ENCODE measurements around the gene FKRP.

The FKRP gene

DNA sequence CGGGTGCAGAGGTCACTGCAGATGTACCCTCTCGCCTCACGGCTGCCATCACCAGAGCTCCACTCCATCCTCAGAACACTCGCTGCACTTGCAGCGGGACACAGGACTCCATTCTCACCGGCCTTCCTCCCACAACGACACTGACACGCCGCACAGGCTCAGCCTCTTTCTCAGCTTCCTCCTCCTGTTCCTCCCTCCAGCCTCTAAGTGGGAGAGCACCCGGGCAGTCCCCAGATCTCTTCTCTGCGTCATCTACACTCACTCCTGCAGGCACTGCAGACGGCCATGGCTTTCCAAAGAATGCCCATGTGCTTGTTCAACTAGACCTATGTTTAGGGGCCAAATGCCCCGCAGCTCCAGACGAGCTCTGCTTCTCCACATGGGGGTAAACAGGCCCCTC is 14.3 kb upstream of the FKRP start:
- peak in 10 of 58 donors; percentile 10 to 48 (median 28) for DNase-seq

DNA sequence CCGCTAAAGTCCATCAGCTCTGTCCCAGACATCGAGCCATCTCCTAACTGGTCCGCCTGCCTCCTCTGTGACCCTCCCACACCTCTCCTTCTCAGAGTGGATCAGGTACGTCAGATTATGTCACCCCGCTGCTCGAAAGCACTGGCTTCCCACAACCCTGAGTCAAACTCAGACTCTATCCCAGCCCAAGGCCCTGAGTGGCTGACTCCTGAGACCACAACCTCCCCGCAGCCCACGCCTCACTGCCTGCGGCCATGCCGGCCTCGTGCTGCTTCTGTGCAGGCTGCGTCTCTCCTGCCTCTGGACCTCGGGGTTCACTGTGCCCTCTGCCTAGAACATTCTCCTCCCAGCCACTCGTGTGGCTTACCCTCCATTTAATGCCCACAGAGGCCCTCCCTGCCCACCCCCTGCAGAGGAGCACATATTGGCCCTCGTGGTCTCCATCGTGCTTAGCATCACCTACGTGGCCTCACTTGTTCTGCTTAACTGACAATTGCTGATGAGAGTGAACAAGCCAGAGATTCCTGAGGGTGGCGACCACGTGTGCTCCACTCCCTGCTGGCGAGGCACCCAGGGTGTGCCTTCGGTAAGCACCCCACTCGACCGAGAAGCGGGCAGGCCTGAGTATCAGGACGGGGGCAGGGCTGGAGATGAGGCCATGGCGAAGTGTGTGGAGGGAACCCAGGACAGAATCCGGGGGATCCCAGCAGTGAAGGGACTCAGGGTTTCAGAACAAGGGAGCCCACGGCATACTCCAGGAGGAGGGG is 13.5 kb upstream of the FKRP start:
- DNase-seq, result no peak

DNA sequence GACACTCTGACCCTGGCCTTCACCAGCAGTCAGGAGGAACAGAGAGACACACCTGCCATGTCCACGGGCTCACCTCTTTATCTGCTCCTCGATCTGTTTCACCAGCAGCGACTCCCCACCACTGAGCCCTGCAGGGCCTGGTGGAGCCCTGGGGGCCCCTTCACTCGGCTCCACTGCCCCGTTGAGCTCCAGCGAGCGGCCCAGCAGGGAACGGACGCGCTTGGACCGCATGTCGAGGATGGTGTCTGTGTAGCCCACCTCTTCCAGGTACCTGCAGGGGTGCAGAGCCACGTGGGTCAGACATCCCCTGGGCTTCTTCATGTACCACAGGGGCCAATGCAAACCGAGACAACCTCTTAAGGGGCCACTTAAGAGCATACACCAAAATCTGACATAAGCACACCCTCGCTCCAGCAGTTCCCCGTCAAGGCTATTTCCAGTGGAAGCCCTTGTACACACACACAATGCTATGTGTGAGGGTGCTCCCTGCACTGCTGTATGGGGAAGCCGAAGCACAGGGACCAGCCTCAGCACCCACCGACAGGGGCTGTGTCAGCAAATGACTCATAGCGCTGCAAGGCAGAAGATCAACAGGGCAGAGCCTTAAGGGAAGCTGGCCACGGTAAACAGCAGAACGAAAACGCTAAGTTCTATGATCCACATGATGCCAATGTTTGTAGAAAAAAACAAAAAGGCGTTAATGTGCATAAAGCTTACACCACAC is 12.7 kb upstream of the FKRP start:
- DNase-seq, result peak in 5 of 58 donors; percentile 16 to 31 (median 22)

DNA sequence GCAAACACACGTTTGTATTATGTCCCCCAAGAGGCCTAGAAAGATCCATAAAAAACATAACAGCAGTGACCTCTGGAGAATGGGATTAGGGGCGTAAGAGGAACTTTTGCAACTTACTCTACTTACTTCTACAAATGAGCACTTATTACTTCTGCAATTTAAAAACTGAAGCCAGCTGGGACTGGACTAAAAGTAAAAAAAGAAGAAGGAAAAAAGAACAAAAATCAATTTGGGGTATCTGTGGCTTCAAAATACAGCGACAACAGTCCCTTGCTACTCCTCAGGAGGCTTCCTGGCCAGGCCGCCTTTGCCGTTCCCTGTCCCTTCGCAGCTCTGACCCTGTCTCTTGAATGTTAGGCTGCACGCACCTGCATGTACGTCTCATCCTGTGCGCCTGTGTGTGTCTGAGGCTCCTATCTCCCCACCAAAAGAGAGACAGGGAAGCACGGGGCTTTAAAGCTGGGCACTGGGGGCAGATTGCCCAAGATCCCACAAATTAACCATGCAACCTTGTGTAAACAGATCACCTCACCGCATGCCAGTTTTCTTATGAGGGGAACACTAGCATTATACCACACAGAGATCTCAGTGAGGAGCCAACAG is 12.1 kb upstream of the FKRP start:
- DNase-seq, result no peak

DNA sequence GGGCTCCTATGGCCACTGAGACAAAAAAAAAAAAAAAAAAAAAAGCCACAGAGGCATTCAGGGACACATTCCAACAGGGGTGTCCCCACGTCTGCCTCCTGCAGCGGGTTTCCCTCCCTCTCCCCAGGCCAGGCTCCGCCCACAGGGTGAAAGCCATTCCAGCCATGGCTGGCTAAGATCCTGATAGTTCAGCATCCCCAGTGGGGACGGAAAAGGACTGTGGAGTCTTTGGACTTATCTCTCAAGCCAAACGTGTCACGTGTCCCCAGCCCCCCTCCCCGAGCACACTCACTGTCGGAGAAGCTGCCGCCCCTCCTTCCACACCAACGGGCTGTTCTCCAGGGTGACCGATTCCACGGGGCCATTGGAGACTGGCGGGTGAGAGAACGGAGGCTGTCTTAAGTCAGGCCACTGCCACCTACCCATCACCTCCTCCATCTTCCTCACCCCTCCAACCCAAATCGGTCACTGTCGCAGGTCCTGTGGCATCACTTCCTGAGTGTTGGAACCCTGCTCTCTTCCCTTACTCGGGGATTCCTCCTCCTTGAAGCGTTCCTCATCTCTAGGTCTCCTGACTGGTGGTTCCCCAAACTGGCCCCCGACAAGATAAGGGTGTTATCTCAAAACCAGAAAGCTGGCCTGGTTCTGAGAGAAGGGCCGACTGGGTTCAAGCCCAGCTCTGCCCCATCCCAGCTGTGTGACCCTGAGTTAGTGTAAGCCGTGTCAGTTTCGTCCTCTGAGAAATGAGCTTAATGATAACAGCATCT is 9.1 kb upstream of the FKRP start:
- DNase-seq, result peak in 1 of 58 donors; percentile 46

DNA sequence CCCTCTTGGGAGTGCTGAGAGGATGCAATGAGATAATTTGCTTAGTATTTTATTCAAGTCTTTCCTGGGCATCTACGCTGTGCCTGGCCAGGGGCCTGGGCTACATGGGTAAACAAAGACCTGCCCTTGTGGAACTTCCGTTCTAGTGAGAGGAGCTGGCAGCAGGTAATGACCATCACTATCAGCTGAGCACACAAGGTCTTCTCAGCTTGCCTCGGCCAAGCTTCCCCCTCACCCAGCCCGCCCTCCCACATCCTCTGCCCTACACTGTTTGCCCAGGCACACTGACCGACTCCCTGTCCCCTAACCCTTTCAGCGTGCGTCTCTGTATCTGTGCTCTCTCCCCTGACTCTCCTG is 8.6 kb upstream of the FKRP start:
- DNase-seq, result no peak

DNA sequence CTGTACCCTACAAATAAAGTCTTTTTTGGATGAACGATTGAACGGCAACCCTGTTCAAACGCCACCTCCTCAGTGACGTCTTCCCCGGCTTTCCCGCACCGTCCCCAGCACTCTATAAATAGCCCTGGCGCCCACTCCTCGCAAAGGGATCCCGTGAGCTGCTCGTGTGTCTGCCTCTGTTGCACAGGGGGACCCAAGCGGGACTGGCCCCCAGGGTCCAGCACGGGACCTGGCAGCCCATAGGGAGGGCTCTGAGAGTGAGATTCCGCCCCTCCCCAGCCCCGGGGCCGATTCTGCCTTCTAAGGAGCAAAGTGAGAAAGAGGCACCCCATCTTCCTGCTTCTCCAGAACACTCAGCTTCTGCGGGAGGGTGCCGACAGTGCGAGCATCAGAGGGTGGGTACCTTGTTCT is 8.1 kb upstream of the FKRP start:
- DNase-seq, result peak in 3 of 58 donors; percentile 33 to 57 (median 42)

DNA sequence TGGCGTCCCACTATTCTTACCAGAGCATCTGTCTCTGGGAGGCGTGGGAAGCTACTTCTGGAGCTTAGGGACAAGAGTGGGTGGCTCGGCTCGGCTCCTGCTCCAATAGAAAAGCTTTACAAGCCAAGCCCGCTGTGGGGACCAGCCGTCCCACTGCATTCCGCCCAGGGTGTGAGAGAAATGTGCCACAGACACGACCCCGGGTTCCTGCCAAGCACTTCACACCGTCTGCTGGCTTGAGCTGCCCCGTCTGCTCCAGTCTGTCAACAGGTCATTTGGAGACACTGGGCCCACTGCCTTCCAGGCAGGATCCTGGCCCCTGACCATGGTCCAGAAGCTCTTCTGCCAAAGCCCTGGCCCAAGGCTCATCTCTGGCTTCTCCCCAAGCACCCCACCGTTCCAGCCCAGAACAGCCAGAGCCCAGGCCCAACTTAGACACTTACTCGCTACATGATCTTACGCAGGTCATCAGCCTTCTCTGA is 6.5 kb upstream of the FKRP start:
- peak in 42 of 58 donors; percentile 20 to 88 (median 54) for DNase-seq

DNA sequence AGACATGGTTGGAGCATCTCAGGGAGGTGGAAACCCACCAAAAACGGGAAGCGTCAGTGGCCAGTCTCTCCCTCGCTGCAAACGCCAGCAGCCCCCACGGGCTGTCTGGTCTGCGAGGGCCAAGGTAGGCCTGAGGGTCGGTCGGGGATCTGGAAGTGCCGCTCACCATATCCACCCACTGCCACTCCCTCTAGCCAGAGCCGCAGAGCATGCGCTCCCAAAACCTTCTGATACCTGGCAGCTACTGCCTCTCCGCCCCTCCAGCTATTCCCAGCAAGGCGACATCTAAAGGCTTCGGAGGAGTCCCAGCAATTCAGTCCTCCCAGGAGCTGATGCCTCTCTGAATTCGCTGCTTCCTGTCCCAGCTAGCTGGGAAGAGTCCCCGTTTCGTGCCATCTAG is 4.4 kb upstream of the FKRP start:
- DNase-seq, result peak in 6 of 58 donors; percentile 14 to 50 (median 30)

DNA sequence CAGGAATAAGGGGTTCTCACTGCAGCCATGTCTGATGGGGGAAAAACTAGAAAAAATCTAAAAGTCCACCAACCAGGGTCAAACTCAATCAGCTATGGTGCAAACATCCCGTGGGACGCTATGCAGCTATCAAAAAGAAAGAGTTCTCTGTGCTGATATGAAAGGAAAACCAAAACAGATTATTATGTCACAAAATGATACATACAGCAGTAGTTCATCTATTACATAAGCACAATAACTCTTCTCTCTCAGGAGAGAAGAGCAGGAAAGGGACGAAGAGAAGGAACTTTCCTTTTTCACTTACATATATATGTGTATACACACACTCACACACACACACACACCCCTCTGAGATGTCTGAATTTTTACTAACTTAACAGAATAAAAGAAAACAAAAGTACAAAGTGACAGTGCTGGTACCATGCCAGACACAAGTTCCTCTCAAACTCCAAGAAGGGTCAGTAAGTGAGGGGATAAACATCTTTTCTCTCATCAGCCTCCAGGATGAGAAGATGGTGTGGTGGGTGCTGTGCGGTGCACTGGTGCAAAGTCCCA is 2.9 kb upstream of the FKRP start:
- DNase-seq, result no peak

DNA sequence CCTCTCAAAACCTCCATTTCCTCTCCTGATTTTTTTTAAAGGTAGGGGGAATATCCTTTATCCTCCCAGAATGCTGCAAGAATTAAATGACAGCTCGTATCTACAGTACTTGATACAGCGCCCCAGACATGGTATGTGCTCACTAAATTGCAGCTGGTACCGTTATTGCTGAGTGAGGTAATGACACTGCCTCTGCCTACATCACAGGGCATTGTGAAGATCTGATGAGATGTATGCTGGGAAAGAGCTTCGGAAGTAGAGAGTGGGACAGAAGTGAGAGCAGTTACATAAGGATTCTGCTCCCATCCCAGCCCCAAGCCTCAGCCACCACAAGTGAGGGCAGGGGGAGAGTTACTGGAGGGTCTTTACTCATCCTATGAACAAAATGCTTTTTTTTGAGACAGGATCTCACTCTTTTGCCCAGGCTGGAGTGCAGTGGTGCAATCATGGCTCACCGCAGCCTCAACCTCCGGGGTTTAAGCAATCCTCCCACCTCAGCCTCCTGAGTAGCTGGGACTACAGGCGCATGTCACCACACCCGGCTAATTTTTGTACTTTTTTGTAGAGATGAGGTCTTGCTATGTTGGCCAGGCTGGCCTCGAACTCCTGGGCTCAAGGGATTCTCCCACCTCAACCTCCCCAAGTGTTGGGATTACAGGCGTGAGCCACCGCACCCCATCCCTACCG is 1.7 kb upstream of the FKRP start:
- DNase-seq, result peak in 3 of 58 donors; percentile 4 to 53 (median 15)

DNA sequence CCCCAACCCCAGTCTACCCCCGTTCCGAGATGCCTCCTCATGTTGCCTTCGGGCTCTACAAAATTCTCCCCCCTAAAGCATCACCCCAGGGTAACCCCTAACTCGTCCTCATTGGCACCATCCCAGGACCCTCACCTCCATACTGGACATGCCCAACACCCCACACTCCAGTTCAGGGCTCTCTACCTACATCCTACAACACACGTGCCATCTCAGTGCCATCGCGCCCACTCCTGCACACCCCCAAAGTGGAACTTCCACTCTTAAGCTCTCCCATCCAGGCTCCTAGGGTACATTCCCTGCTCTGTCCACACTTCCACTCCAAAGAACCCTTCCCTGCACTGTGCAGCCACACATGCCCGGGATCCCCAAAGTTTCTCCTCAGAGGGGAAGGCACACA is 827 bp upstream of the FKRP start:
- DNase-seq, result no peak

DNA sequence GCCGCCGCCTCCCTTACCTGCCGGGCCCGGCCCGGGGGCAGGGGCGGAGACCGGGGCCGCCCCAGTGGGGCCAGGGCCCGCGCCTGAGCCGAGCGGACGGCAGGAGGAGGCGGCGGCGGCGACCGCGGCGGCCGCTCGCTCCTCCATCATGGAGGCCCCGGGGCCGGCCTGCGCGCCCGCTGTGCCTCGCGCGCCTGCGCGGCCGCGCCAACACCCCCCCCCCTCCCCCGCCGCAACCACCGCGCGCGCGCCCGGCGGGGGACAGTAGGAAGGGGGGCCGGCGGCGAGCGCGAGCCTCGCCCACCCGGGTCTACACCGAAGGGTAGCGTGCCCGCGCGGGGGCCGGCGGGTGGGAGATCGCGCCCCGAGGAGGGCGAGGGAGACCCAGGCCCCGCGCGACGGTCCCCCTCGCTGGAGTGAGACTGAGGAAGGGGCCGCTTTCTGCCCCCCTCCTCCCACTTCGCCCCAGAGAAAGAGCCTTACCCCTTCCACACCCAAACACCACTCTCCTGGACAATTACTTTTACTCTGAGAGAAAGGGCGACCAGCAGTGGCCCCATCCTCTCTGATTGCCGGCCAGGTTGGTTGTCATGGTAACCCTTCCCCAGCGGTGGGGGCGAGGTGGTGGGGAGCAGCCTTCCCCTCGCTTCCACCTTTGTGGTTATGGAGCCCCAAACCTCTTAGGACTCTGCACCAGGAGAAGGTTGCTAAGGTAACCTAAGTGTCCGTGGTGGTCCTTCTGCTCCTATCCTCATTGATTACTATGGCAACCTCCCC is 612 bp downstream of the FKRP start, which contains the start of gene STRN4:
STRN4 (minus strand) TSS at position 170 of the 777 bp plus-strand sequence; CDS start at position 150, 20 bp downstream.
- peak in 36 of 58 donors; percentile 20 to 63 (median 42) for DNase-seq

DNA sequence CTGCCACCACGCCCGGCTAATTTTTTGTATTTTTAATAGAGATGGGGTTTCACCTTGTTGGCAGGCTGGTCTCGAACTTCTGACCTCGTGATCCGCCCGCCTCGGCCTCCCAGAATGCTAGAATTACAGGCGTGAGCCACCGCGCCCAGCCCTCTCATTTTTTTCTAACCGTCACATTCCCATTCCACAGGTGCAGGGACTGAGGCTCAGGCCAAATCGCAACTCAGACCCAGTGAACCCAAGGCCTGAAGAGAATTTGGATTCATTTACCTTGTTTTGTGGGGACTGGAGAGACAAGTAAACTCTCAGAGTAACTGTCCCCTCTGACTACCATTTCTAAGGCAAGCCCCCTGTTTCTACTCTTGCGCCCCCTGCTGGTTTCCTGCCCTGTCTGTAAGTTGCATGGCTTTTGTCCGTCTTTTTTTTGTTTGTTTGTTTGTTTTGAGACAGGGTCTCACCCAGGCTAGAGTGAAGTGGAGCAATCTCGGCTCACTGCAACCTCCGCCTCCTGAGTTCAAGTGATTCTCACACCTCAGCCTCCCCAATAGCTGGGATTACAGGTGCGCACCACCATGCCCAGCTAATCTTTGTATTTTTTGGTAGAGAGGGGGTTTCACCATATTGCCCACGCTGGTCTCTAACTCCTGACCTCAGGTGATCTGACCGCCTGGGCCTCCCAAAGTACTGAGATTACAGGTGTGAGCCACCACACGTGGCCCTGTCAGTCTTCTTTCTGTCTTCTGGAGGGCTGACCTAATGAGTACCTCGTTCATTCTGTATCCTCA is 2.7 kb downstream of the FKRP start:
- peak in 17 of 58 donors; percentile 9 to 73 (median 34) for DNase-seq

DNA sequence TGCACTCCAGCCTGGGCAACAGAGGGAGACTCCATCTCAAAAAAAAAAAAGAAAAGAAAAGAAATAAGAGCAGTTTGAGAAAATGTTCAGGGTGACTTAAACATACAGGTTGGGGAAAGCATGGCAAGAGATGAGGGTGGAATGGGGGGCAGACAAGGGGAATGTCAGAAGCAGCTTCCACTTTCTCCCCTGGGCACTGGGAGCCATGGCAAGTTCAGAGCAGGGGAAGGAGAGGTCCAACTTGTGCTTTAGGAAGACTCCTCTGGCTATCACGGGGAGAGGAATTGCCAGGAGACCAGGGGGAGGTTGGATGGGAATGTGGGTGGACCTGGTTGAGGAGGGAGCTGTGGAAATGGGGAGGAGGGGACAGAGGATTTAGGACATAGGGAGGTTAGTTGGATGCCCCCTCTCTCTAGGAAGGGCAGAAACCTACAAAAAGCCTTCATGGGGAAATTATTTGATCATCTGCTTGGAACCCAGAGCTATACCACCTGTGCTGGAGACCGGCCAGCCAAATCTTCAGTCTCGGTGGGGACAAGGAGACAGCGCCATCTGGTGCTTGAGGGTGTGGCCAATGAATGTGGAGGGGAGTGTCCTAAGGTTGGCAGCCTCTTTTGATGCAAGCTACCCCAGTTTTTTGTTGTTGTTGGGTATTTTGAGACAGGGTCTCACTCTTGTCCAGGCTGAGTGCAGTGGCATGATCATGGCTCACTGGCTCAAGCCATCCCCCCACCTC is 7.7 kb downstream of the FKRP start:
- DNase-seq, result peak in 7 of 58 donors; percentile 6 to 43 (median 27)

DNA sequence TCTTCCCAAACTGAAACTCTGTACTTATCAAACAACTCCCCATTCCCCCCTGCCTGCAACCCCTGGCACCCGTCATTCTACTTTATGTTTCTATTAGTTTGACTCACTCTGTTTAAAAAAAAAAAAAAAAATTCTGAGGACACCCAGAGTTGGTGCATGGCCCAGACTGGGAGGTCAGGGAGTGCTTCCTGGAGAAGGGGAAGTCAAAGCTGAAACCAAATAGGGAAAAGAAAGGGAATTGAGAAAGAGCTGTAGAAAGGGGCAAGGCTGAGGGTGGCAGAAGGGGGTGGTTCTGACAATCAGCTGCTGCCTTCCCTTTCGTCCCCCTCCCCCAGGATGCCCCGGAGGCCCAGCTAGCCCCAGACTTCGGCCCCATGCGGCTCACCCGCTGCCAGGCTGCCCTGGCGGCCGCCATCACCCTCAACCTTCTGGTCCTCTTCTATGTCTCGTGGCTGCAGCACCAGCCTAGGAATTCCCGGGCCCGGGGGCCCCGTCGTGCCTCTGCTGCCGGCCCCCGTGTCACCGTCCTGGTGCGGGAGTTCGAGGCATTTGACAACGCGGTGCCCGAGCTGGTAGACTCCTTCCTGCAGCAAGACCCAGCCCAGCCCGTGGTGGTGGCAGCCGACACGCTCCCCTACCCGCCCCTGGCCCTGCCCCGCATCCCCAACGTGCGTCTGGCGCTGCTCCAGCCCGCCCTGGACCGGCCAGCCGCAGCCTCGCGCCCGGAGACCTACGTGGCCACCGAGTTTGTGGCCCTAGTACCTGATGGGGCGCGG is 9.4 kb downstream of the FKRP start:
- no peak for DNase-seq

All from anterior cingulate cortex (tissue), 58 donors.